Heart left ventricle (tissue), 13 donors: Measurements from ENCODE around the gene SCP2.

Source experiments
- CTCF ChIP-seq, 12 donors: fragments of 200-600 bp; sonication (generic) in 4 of 12; IDR thresholded peaks; one replicate each; pipeline versions ENCODE4 v1.5.0 to v1.8.0; 2018 to 2022; ENCODE audit warnings: antibody characterized with exemption in 12 of 12, mild to moderate bottlenecking in 5 of 12
- POLR2A ChIP-seq, 2 donors: fragments of 450-650 bp; IDR thresholded peaks; one replicate each; pipeline ENCODE4 v1.6.1; 2017; ENCODE audit warnings: antibody characterized with exemption in 2 of 2, mild to moderate bottlenecking in 2 of 2, moderate library complexity in 2 of 2
- donor health status: ischemic (EF 13 %, LVEDD 7.1; RV severe dilation, severe dysfunction).
- donor health status: DM: no; HTN: yes; CAD: no.
- donor health status: DM: no; HTN: no; CAD: no.
- donor health status: ischemic (EF 25% LVEDD 6.9; RV normal size, moderate dysfunction).
- donor health status: ischemic (EF 25% LVEDD 5.7; RV mildly dilated, moderate dysfunction).
- donor health status: ischemic (EF 35%, LVEDD 5.7; RV mildly dilated, moderate dysfunction).
- donor health status: nonischemic (EF 11% LVEDD 7.7; RV severe dilation, severe dysfunction).
- donor health status: DM: yes; HTN: yes; CAD: no.
- donor health status: PGD.
- donor health status: ischemic (EF 29% LVEDD 5.4; RV normal size, mild dysfunction).
- donor health status: nonischemic (EF 23%, LVEDD 6.1; RV moderate dilation, normal function).

DNA sequence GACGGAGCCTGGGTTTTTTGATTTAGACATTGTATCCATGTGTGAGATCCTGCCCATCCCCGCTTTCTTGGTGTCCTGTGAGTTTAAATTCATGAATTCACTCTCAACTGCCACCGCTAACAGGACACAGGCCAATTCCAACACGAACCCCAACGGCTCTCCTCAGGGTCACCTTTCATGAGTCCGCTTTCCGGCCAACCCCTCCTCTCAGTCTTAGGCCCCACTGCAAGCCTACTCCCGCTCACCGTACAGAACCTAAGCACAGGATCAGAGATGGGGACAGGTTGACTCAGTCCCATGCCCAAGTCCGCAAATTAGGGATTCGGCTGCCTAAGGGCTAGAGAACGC is 238 bp upstream of the SCP2 start:
- TF ChIP-seq CTCF (IDR thresholded peaks at IDR 0.05): no peak
- TF ChIP-seq POLR2A (IDR thresholded peaks at IDR 0.05): no peak
